ENCODE data around the gene CCSAP.

CCSAP gene

GRCh38 chr1:229298420-229298819 lies 44.4 kb downstream of the CCSAP start:
- H3K4me1 ChIP-seq (ENCODE audit: control insufficient read depth, insufficient read depth, low read length) = no peaks in the 10 kb centered on the region
- ChIA-PET CTCF (interaction anchor here (0.6 to 1.3 kb wide), 3 partner anchors 40 to 508 kb away, joined by 3 read pairs; no protein-coding TSS in a partner anchor), POLR2A (no interaction called here)
- TF ChIP-seq ZNF223 (tag by site-specific recombination; IDR thresholded peaks at IDR 0.05) (no peak), ZNF266 (tag by site-specific recombination; IDR thresholded peaks at IDR 0.05; ENCODE audit: low read depth) (no peak), YY1 (tag by site-specific recombination; IDR thresholded peaks at IDR 0.05) (no peak), ZSCAN4 (tag by site-specific recombination; IDR thresholded peaks at IDR 0.05) (no peak)
- H3K27ac ChIP-seq (ENCODE audit: extremely low read depth, low read depth, low read length) = no peak overlapping the region
- H3K4me3 ChIP-seq (ENCODE audit: low read depth, low read length) = no peak overlapping the region
- peaks cover 29 to 68% of the 10 kb centered on the region in 2 experiments for H3K36me3 ChIP-seq (ENCODE audit: control insufficient read depth in 2 of 2, insufficient read depth in 1 of 2, low read length in 2 of 2)
- H3K9me3 ChIP-seq (ENCODE audit: control insufficient read depth, insufficient read depth, low read depth, low read length) = no peaks in the 10 kb centered on the region

- no peaks in the 10 kb centered on the region for H3K9me3 ChIP-seq (ENCODE audit: control insufficient read depth, insufficient read depth, low read depth, low read length)
- H3K36me3 ChIP-seq (ENCODE audit: control insufficient read depth in 2 of 2, insufficient read depth in 1 of 2, low read length in 2 of 2) = peaks cover 22 to 61% of the 10 kb centered on the region in 2 experiments
- H3K27ac ChIP-seq (ENCODE audit: extremely low read depth, low read depth, low read length) = no peak overlapping the region
- no peak overlapping the region for H3K4me3 ChIP-seq (ENCODE audit: low read depth, low read length)
- H3K4me1 ChIP-seq (ENCODE audit: control insufficient read depth, insufficient read depth, low read length) = no peaks in the 10 kb centered on the region
- ChIA-PET CTCF (interaction anchor here (1.3 kb wide), 1 partner anchor 40 kb away, joined by 3 read pairs; no protein-coding TSS in a partner anchor), POLR2A (no interaction called here)
- TF ChIP-seq ZNF433 (tag by site-specific recombination; IDR thresholded peaks at IDR 0.05; ENCODE audit: low read depth) (no peak), ATF2 (tag by site-specific recombination; IDR thresholded peaks at IDR 0.05; ENCODE audit: low read depth) (peak; percentile 91)
Measured at GRCh38 chr1:229297746-229298145, 45.1 kb downstream of the CCSAP start.

GRCh38 chr1:229296541-229296941 lies 46.3 kb downstream of the CCSAP start:
- 0 out of 2 replicates have a peak, but pooled peaks have one; percentile 30 for TF ChIP-seq ZFP37 (tag by site-specific recombination; IDR thresholded peaks at IDR 0.05)
- no peak for TF ChIP-seq BCL11B (tag by site-specific recombination; IDR thresholded peaks at IDR 0.05; ENCODE audit: low read depth)
- H3K9me3 ChIP-seq (ENCODE audit: control insufficient read depth, insufficient read depth, low read depth, low read length) = no peaks in the 10 kb centered on the region
- no peak overlapping the region for H3K27ac ChIP-seq (ENCODE audit: extremely low read depth, low read depth, low read length)
- ChIA-PET POLR2A (no interaction called here), CTCF (interaction anchor here (0.7 to 1.2 kb wide), 2 partner anchors 8 to 39 kb away, joined by 3 read pairs; no protein-coding TSS in a partner anchor)
- no peak overlapping the region for H3K4me3 ChIP-seq (ENCODE audit: low read depth, low read length)
- no peaks in the 10 kb centered on the region for H3K4me1 ChIP-seq (ENCODE audit: control insufficient read depth, insufficient read depth, low read length)
- peaks cover 18 to 59% of the 10 kb centered on the region in 2 experiments for H3K36me3 ChIP-seq (ENCODE audit: control insufficient read depth in 2 of 2, insufficient read depth in 1 of 2, low read length in 2 of 2)

DNA sequence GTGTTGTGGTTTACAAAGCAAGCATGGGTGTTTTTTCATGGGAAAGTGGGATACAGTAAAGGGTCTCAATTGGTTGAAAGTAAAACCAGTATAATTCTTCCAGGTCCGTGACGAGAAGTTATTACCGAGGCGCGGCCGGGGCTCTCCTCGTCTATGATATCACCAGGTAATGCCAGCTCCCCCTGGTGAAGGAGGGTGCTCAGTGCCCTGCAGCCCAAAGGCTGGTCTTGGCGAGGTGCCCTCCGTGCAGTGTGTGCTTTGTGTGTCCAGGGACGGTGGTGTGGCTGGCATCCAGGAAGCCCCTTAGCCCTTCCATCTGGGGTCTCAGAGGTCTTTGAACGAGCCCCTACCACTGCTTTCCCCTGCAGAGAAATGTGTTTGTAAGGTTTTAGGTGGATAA lies 47.1 kb downstream of the CCSAP start:
- ChIA-PET CTCF (interaction anchor here (0.7 to 1.2 kb wide), 2 partner anchors 9 to 40 kb away, joined by 3 read pairs; no protein-coding TSS in a partner anchor), POLR2A (no interaction called here)
- TF ChIP-seq, protein P1, sequence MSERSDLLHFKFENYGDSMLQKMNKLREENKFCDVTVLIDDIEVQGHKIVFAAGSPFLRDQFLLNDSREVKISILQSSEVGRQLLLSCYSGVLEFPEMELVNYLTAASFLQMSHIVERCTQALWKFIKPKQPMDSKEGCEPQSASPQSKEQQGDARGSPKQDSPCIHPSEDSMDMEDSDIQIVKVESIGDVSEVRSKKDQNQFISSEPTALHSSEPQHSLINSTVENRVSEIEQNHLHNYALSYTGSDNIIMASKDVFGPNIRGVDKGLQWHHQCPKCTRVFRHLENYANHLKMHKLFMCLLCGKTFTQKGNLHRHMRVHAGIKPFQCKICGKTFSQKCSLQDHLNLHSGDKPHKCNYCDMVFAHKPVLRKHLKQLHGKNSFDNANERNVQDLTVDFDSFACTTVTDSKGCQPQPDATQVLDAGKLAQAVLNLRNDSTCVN (tag by site-specific recombination; optimal IDR thresholded peaks at IDR 0.05) = no peak
- H3K4me3 ChIP-seq (ENCODE audit: low read depth, low read length) = no peak overlapping the region
- peaks cover 18 to 60% of the 10 kb centered on the region in 2 experiments for H3K36me3 ChIP-seq (ENCODE audit: control insufficient read depth in 2 of 2, insufficient read depth in 1 of 2, low read length in 2 of 2)
- H3K4me1 ChIP-seq (ENCODE audit: control insufficient read depth, insufficient read depth, low read length) = no peaks in the 10 kb centered on the region
- H3K9me3 ChIP-seq (ENCODE audit: control insufficient read depth, insufficient read depth, low read depth, low read length) = no peaks in the 10 kb centered on the region
- no peak overlapping the region for H3K27ac ChIP-seq (ENCODE audit: extremely low read depth, low read depth, low read length)
